Measurements from ENCODE around the gene SEC24C.

The SEC24C gene

GRCh38 chr10:73817826-73818225 lies 73.7 kb downstream of the SEC24C start:
- Histone ChIP-seq H3K9me3 (ENCODE audit: control insufficient read depth, insufficient read depth, low read length) (no peaks in the 10 kb centered on the region), H3K27me3 (ENCODE audit: control insufficient read depth, low read length) (no peaks in the 10 kb centered on the region), H3K36me3 (ENCODE audit: control insufficient read depth, low read length) (peaks cover 3% of the 10 kb centered on the region; the same call in 1 of the 2 replicates), H3F3A (ENCODE audit: control insufficient read depth, insufficient read depth) (no peaks in the 10 kb centered on the region; the same call in 1 of the 2 replicates), H4K20me1 (ENCODE audit: control insufficient read depth, insufficient read depth, low read depth, low read length) (no peaks in the 10 kb centered on the region), H3K4me1 (ENCODE audit: control insufficient read depth, low read length) (no peaks in the 10 kb centered on the region), H3K4me2 (ENCODE audit: low read length) (no peak overlapping the region), H3K9me2 (replicated peaks; ENCODE audit: control insufficient read depth, low read length) (no peaks in the 10 kb centered on the region), H3K4me3 (ENCODE audit: low read length) (no peak overlapping the region), H3K79me2 (ENCODE audit: control insufficient read depth, low read length) (no peaks in the 10 kb centered on the region), H3K27ac (ENCODE audit: low read depth, low read length) (no peak overlapping the region)
- TF ChIP-seq EZH2phosphoT487 (IDR thresholded peaks at IDR 0.05; ENCODE audit: borderline replicate concordance, low read length): no peak
- no peak for TF ChIP-seq CTCF (IDR thresholded peaks at IDR 0.05; ENCODE audit: low read depth, low read length, poor library complexity, severe bottlenecking)

- Histone ChIP-seq H3K27me3 (ENCODE audit: control insufficient read depth, low read length) (no peaks in the 10 kb centered on the region), H3K4me1 (ENCODE audit: control insufficient read depth, low read length) (no peaks in the 10 kb centered on the region), H3K9me2 (replicated peaks; ENCODE audit: control insufficient read depth, low read length) (no peaks in the 10 kb centered on the region), H3K27ac (ENCODE audit: low read depth, low read length) (no peak overlapping the region), H4K20me1 (ENCODE audit: control insufficient read depth, insufficient read depth, low read depth, low read length) (no peaks in the 10 kb centered on the region), H3K9me3 (ENCODE audit: control insufficient read depth, insufficient read depth, low read length) (no peaks in the 10 kb centered on the region), H3K4me2 (ENCODE audit: low read length) (no peak overlapping the region), H3K4me3 (ENCODE audit: low read length) (no peak overlapping the region), H3K36me3 (ENCODE audit: control insufficient read depth, low read length) (peaks cover 3% of the 10 kb centered on the region; the same call in 1 of the 2 replicates), H3F3A (ENCODE audit: control insufficient read depth, insufficient read depth) (no peaks in the 10 kb centered on the region), H3K79me2 (ENCODE audit: control insufficient read depth, low read length) (no peaks in the 10 kb centered on the region)
- TF ChIP-seq EZH2phosphoT487 (IDR thresholded peaks at IDR 0.05; ENCODE audit: borderline replicate concordance, low read length): no peak
- no peak for TF ChIP-seq CTCF (IDR thresholded peaks at IDR 0.05; ENCODE audit: low read depth, low read length, poor library complexity, severe bottlenecking)
These were observed 74.2 kb downstream of the SEC24C start for GRCh38 chr10:73818402-73818801.

GRCh38 chr10:73819081-73819480 lies 74.9 kb downstream of the SEC24C start:
- no peaks in the 10 kb centered on the region for H3F3A ChIP-seq (ENCODE audit: control insufficient read depth, insufficient read depth)
- H3K9me2 ChIP-seq (replicated peaks; ENCODE audit: control insufficient read depth, low read length): no peaks in the 10 kb centered on the region
- no peaks in the 10 kb centered on the region for H3K9me3 ChIP-seq (ENCODE audit: control insufficient read depth, insufficient read depth, low read length)
- no peak overlapping the region for H3K4me2 ChIP-seq (ENCODE audit: low read length)
- no peak overlapping the region for H3K4me3 ChIP-seq (ENCODE audit: low read length)
- H4K20me1 ChIP-seq (ENCODE audit: control insufficient read depth, insufficient read depth, low read depth, low read length): no peaks in the 10 kb centered on the region
- H3K79me2 ChIP-seq (ENCODE audit: control insufficient read depth, low read length): no peaks in the 10 kb centered on the region
- no peaks in the 10 kb centered on the region for H3K4me1 ChIP-seq (ENCODE audit: control insufficient read depth, low read length)
- peaks cover 3% of the 10 kb centered on the region; the same call in 1 of the 2 replicates for H3K36me3 ChIP-seq (ENCODE audit: control insufficient read depth, low read length)
- no peaks in the 10 kb centered on the region for H3K27me3 ChIP-seq (ENCODE audit: control insufficient read depth, low read length)
- TF ChIP-seq EZH2phosphoT487 (IDR thresholded peaks at IDR 0.05; ENCODE audit: borderline replicate concordance, low read length) (no peak), CTCF (IDR thresholded peaks at IDR 0.05; ENCODE audit: low read depth, low read length, poor library complexity, severe bottlenecking) (no peak)
- no peak overlapping the region for H3K27ac ChIP-seq (ENCODE audit: low read depth, low read length)

Data from DOHH2 (cell line).